ENCODE measurements around the gene ROR1. TPM values are rescaled to one million over a fixed set of nuclear protein-coding genes. Genes with fewer than 3 reads are reported as not detected.

Gene ROR1
- total RNA-seq, 1 experiment from 2014 or later = 2.7 TPM

DNA sequence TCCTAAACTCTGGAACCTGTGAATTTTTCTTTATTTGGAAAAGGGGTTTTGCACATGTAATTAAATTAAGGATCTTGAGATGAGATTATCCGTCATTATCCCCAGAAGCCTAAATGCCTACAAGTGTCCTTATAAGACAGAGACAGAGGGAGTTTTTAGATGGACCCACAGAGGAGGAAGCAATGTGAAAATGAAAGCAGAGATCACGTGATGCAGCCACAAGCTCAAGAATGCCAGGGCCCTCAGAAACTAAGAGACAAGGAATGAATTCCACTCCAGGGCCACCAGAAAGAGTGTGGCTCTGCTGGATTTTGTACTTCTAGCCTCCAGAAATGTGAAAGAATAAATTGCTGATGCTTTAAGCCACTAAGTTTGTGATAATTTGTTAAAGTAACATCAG lies 246.0 kb downstream of the ROR1 start:
- Histone ChIP-seq H3K36me3 (ENCODE audit: control insufficient read depth in 1 of 2, insufficient read depth in 2 of 2, low read length in 2 of 2) (no peaks in the 10 kb centered on the region), H3K9ac (ENCODE audit: low read length) (no peak overlapping the region), H4K20me1 (ENCODE audit: insufficient read depth) (no peaks in the 10 kb centered on the region), H3K4me3 (replicated peaks in 1 of 2; ENCODE audit: low read depth in 1 of 2, low read length in 2 of 2) (no peak overlapping the region), H3K27me3 (ENCODE audit: insufficient read depth, low read length) (no peaks in the 10 kb centered on the region), H3K79me2 (ENCODE audit: insufficient read depth, low read length) (no peaks in the 10 kb centered on the region), H2AFZ (ENCODE audit: low read depth, low read length, poor library complexity, severe bottlenecking) (no peak overlapping the region), H3K27ac (ENCODE audit: low read depth, low read length) (no peak overlapping the region), H3K9me3 (ENCODE audit: control insufficient read depth in 1 of 2, insufficient read depth in 1 of 2, low read depth in 1 of 2, low read length in 2 of 2) (no peaks in the 10 kb centered on the region), H3K4me1 (ENCODE audit: control insufficient read depth in 1 of 2, insufficient read depth in 2 of 2, low read length in 2 of 2) (no peaks in the 10 kb centered on the region), H3K4me2 (ENCODE audit: low read length) (no peak overlapping the region), H3K9me2 (ENCODE audit: insufficient read depth) (no peaks in the 10 kb centered on the region)
- intact Hi-C loops (cut with micrococcal nuclease) = no loop called here
- TF ChIP-seq EZH2 (IDR thresholded peaks at IDR 0.05) = no peak
- TF ChIP-seq POLR2AphosphoS5 (IDR thresholded peaks at IDR 0.05; ENCODE audit: low read depth, low read length) = no peak
- TF ChIP-seq, protein P1, sequence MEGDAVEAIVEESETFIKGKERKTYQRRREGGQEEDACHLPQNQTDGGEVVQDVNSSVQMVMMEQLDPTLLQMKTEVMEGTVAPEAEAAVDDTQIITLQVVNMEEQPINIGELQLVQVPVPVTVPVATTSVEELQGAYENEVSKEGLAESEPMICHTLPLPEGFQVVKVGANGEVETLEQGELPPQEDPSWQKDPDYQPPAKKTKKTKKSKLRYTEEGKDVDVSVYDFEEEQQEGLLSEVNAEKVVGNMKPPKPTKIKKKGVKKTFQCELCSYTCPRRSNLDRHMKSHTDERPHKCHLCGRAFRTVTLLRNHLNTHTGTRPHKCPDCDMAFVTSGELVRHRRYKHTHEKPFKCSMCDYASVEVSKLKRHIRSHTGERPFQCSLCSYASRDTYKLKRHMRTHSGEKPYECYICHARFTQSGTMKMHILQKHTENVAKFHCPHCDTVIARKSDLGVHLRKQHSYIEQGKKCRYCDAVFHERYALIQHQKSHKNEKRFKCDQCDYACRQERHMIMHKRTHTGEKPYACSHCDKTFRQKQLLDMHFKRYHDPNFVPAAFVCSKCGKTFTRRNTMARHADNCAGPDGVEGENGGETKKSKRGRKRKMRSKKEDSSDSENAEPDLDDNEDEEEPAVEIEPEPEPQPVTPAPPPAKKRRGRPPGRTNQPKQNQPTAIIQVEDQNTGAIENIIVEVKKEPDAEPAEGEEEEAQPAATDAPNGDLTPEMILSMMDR (IDR thresholded peaks at IDR 0.05 in 2 of 3, conservative IDR thresholded peaks at IDR 0.05 in 1 of 3; ENCODE audit: borderline replicate concordance in 1 of 3, insufficient read depth in 1 of 3, low read depth in 2 of 3, low read length in 2 of 3) = no peak
- no peak for TF ChIP-seq JUND (IDR thresholded peaks at IDR 0.05)
- no peak for TF ChIP-seq EZH2phosphoT487 (IDR thresholded peaks at IDR 0.05; ENCODE audit: borderline replicate concordance)
- TF ChIP-seq ZFX (IDR thresholded peaks at IDR 0.05) = no peak
- TF ChIP-seq POLR2A (IDR thresholded peaks at IDR 0.05; ENCODE audit: borderline replicate concordance, extremely low read depth, insufficient read depth, insufficient read length) = no peak
- TF ChIP-seq FOSL1 (IDR thresholded peaks at IDR 0.05; ENCODE audit: low read depth) = no peak
- TF ChIP-seq YY1 (IDR thresholded peaks at IDR 0.05; ENCODE audit: extremely low read depth, insufficient replicate concordance, low read depth, low read length) = no peak
- TF ChIP-seq, protein P2, sequence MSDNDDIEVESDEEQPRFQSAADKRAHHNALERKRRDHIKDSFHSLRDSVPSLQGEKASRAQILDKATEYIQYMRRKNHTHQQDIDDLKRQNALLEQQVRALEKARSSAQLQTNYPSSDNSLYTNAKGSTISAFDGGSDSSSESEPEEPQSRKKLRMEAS (IDR thresholded peaks at IDR 0.05) = no peak
- no peak for TF ChIP-seq ELF1 (IDR thresholded peaks at IDR 0.05; ENCODE audit: borderline replicate concordance, low read depth)
- DNase-seq (ENCODE audit: low read depth, low spot score) (no peak), ATAC-seq (no peak)
- ChIA-PET POLR2A (no interaction called here), CTCF (no interaction called here), RAD21 (ENCODE audit: low non-redundant PET in 1 of 2, low total read pairs in 2 of 2, uncharacterized antibody in 2 of 2, unreplicated experiment in 2 of 2) (no interaction called here)
- no TSS peak for BruUV-seq (replicated peaks)

Measured in HCT116 (cell line).